HepG2 (cell line): ENCODE measurements around the gene UMPS. TPM values are rescaled to one million over a fixed set of nuclear protein-coding genes. Genes with fewer than 3 reads are reported as not detected.

Experiments
- ATAC-seq: fragments of 200-7000 bp; cut with Tn5 transposase; 3 replicates; pipeline ENCODE4 v1.9.1; 2020; ENCODE audit warnings: mild to moderate bottlenecking, moderate library complexity
- BruUV-seq: library from RNA; stranded (reverse); fragments of 400-500 nt; replicated peaks from 2 replicates; lab custom pipeline; 2021; lab: Mats Ljungman, UMichigan
- CTCF ChIA-PET: fragments of 300-600 bp; formaldehyde crosslinking; extraction: SDS; loops from one replicate; lab custom pipeline; 2021; ENCODE audit warnings: low total read pairs, inconsistent platforms, low intra/inter-chr PET ratio; lab: Yijun Ruan, JAX
- POLR2A ChIA-PET: fragments of 350-600 bp; sonication (Branson Sonifier 250); formaldehyde crosslinking; loops from one replicate; lab custom pipeline; 2020; ENCODE audit warnings: antibody characterized with exemption, inconsistent platforms; lab: Yijun Ruan, JAX
- DNase-seq: peaks from one replicate; pipeline ENCODE4 v3.0.0-alpha.2; 2015; ENCODE audit warnings: low spot score
- FAIRE-seq: peaks from 3 replicates; lab custom pipeline; 2011; peaks lifted over from hg19 to GRCh38; lab: Jason Lieb, UNC
- H2AFZ ChIP-seq: one replicate; pipeline ENCODE4 v1.6.1; 2011; ENCODE audit warnings: low read length, inconsistent platforms
- H3K27ac ChIP-seq: fragments of 300-600 bp; 3 replicates; pipeline ENCODE4 v1.8.0; 2011; ENCODE audit warnings: mixed run types, mild to moderate bottlenecking, mixed read lengths, low read length, inconsistent platforms; ENCODE audit not compliant: insufficient read depth; ENCODE audit errors: extremely low read length
- H3K27me3 ChIP-seq, 2 experiments: fragments of 200-600 bp in 1 of 2; 2 replicates in 1 of 2; 3 replicates in 1 of 2; pipeline versions ENCODE4 v1.6.0 to v1.8.0; 2011; ENCODE audit warnings: low read length in 2 of 2, mild to moderate bottlenecking in 2 of 2, moderate library complexity in 2 of 2, inconsistent platforms in 1 of 2; ENCODE audit not compliant: insufficient read depth in 2 of 2, control insufficient read depth in 1 of 2
- H3K36me3 ChIP-seq, 2 experiments: fragments of 200-600 bp in 1 of 2; replicated peaks in 1 of 2; 2 replicates in 1 of 2; 3 replicates in 1 of 2; pipeline versions ENCODE4 v1.5.1 to v1.8.0; 2011; ENCODE audit warnings: low read length in 2 of 2, inconsistent platforms in 1 of 2; ENCODE audit not compliant: insufficient read depth in 2 of 2, control insufficient read depth in 1 of 2
- H3K4me1 ChIP-seq: 2 replicates; pipeline ENCODE4 v1.5.1; 2012; ENCODE audit warnings: low read length, inconsistent platforms; ENCODE audit not compliant: insufficient read depth
- H3K4me2 ChIP-seq: 2 replicates; pipeline ENCODE4 v1.6.0; 2011; ENCODE audit warnings: low read depth, low read length, inconsistent platforms
- H3K4me3 ChIP-seq, 3 experiments: fragments of 200-600 bp in 1 of 3; sonication (generic), shearing (Covaris generic) in 1 of 3; replicated peaks in 1 of 3; 2 replicates each; pipeline ENCODE4 v1.5.1; 2011 to 2016; ENCODE audit warnings: low read length in 3 of 3, inconsistent platforms in 2 of 3, low read depth in 2 of 3, mild to moderate bottlenecking in 2 of 3, control low read depth in 1 of 3, mixed read lengths in 1 of 3; ENCODE audit not compliant: insufficient read depth in 1 of 3
- H3K79me2 ChIP-seq: one replicate; pipeline ENCODE4 v1.6.1; 2011; ENCODE audit warnings: low read length, inconsistent platforms; ENCODE audit not compliant: insufficient read depth
- H3K9ac ChIP-seq: 2 replicates; pipeline ENCODE4 v1.6.0; 2011; ENCODE audit warnings: mild to moderate bottlenecking, low read depth, low read length, inconsistent platforms; ENCODE audit not compliant: insufficient read depth
- H3K9me3 ChIP-seq: 2 replicates; pipeline ENCODE4 v1.5.1; 2012; ENCODE audit warnings: mild to moderate bottlenecking, low read length
- H4K20me1 ChIP-seq: 2 replicates; pipeline ENCODE4 v1.6.0; 2011; ENCODE audit warnings: inconsistent platforms, mild to moderate bottlenecking, low read length, moderate library complexity; ENCODE audit not compliant: insufficient read depth
- NFKBIZ ChIP-seq: IDR thresholded peaks from 2 replicates; pipeline ENCODE4 v1.6.1; 2018; ENCODE audit warnings: missing genetic modification reagents, missing compliant biosample characterization
- WGBS: methylation state at CpG from one replicate; pipeline ENCODE4 v1.1.6; 2017; ENCODE audit warnings: low lambda C conversion rate; 5-methylcytosine and 5-hydroxymethylcytosine counted together
- in situ Hi-C: cut with HindIII; loops from 2 replicates; pipeline ENCODE4 v1.10.0; 2017; ENCODE audit warnings: low pct_unique_long_range_greater_than_20kb; ENCODE audit not compliant: extremely low pct_ligation_motif_present
- intact Hi-C: fragments of 100-400 bp; cut with micrococcal nuclease; formaldehyde crosslinking; loops from one replicate; pipeline ENCODE4 v1.10.0; 2022; ENCODE audit not compliant: unreplicated experiment
- polyA plus RNA-seq, 8 experiments: library from polyadenylated mRNA; depleted of rRNA in 3 of 8; stranded (reverse) in 7 of 8; unstranded in 1 of 8; fragments of >200 nt; fragmentation: Illumina TruSeq in 4 of 8; extraction: Trizol in 4 of 8; gene quantifications; 2 replicates each; pipeline versions ENCODE4 v1.2.1 to v1.2.3, GENCODE V29; 2011 to 2016; ENCODE audit warnings: low read depth in 4 of 8, missing spikeins in 1 of 8, mixed read lengths in 1 of 8; ENCODE audit not compliant: insufficient read depth in 1 of 8
- total RNA-seq, 5 experiments: library from RNA; depleted of rRNA; stranded (reverse); fragments of >200 nt; fragmentation: Illumina TruSeq; extraction: Trizol; gene quantifications; 2 replicates each; pipeline ENCODE4 v1.2.3, GENCODE V29; 2016; ENCODE audit warnings: low read depth in 1 of 5
- TF ChIP-seq, protein P1 (sequence below): sonication (generic); formaldehyde crosslinking; conservative IDR thresholded peaks from 2 replicates; pipeline ENCODE4 v1.4.0; 2020; ENCODE audit warnings: missing genetic modification reagents

The UMPS gene
- total and polyA plus RNA-seq, 2 of the 13 experiments (the other 11 are each of a cell fraction or from before 2014, with no cell fraction given), result 52.7 to 74.2 TPM

- Histone ChIP-seq H3K27me3 (no peaks in the 10 kb centered on the region), H3K4me2 (no peak overlapping the region), H3K27ac (no peak overlapping the region), H2AFZ (no peak overlapping the region), H3K4me1 (peaks cover 13% of the 10 kb centered on the region; the same call in 1 of the 2 replicates), H3K9me3 (no peaks in the 10 kb centered on the region), H3K4me3 (no peak overlapping the region), H3K79me2 (no peaks in the 10 kb centered on the region), H3K9ac (no peak overlapping the region), H3K36me3 (peaks cover 35 to 81% of the 10 kb centered on the region in 2 experiments), H4K20me1 (no peaks in the 10 kb centered on the region)
- intact Hi-C loops (no loop called here), in situ Hi-C loops (no loop called here)
- POLR2A ChIA-PET, result no interaction called here
- 96% methylated on average over 5 of the region's 5 CpGs for WGBS
- FAIRE-seq (no peak), ATAC-seq (no peak), DNase-seq (no peak)
- BruUV-seq, result no TSS peak
- CTCF ChIA-PET, result no interaction called here
- TF ChIP-seq NFKBIZ, result no peak
These were observed 46.6 kb downstream of the UMPS start for GRCh38 chr3:124776856-124777255.

DNA sequence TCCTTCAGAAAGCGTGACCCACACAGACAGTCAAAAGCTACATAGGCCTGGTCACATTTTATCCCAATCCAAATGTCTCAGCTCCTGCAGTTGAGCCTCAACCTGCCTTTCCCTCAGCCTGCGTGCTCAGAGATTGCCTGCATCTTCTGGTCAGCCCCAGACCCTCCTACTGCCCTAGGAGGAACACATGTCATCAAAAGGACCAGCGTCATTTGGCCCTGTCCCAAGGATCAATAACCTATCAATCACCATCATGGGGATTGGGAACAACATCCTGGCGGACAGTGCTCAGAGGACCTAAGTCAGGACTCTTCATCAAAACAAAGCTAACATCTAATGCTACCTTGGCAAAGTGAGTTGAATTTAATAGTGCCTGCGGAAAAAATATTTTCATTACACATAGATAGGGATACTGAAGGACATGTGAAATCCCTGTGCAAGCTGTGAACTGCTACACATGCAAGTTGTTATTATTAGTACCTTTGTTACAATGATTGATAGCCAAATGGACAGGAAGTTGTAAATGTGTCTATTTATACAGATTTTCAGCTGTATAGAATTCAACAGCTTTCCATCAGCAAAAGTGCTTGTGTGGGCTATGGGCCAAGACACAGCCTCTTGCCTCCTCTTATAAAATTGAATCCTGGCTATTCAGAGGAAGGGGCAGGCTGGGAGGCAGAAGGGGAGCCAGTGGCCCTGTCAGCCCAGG is 47.7 kb downstream of the UMPS start:
- Histone ChIP-seq H3K9me3 (no peaks in the 10 kb centered on the region), H3K4me2 (no peak overlapping the region), H3K9ac (no peak overlapping the region), H4K20me1 (no peaks in the 10 kb centered on the region), H3K27me3 (no peaks in the 10 kb centered on the region), H3K36me3 (peaks cover 37 to 75% of the 10 kb centered on the region in 2 experiments), H2AFZ (no peak overlapping the region), H3K79me2 (no peaks in the 10 kb centered on the region), H3K4me1 (peaks cover 13% of the 10 kb centered on the region; the same call in 1 of the 2 replicates), H3K4me3 (no peak overlapping the region), H3K27ac (no peak overlapping the region)
- TF ChIP-seq, protein P1, sequence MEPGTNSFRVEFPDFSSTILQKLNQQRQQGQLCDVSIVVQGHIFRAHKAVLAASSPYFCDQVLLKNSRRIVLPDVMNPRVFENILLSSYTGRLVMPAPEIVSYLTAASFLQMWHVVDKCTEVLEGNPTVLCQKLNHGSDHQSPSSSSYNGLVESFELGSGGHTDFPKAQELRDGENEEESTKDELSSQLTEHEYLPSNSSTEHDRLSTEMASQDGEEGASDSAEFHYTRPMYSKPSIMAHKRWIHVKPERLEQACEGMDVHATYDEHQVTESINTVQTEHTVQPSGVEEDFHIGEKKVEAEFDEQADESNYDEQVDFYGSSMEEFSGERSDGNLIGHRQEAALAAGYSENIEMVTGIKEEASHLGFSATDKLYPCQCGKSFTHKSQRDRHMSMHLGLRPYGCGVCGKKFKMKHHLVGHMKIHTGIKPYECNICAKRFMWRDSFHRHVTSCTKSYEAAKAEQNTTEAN (CRISPR knock-in tag), result no peak
- no peak for DNase-seq
- WGBS, result 99% methylated on average over 5 of the region's 5 CpGs
- no TSS peak for BruUV-seq
- intact Hi-C loops (no loop called here), in situ Hi-C loops (no loop called here)
- POLR2A ChIA-PET, result no interaction called here
- FAIRE-seq, result no peak
- CTCF ChIA-PET, result no interaction called here
- no peak for ATAC-seq
